Epithelial cell of prostate (primary cell): ENCODE measurements around the gene ZNF343.
"Not testable (repeated sequence)": the region's sequence is repeated elsewhere in the genome, so short reads cannot be mapped to it uniquely, and the experiment has no call there.

Experiments used
- DNase-seq: peaks from one replicate; pipeline ENCODE4 v3.0.0-alpha.2; 2011; ENCODE audit warnings: low read depth, low spot score
- H3K27ac ChIP-seq: fragments of 450-650 bp; 2 replicates; pipeline ENCODE4 v1.5.1; 2017; ENCODE audit warnings: mild to moderate bottlenecking

ZNF343 gene

DNA sequence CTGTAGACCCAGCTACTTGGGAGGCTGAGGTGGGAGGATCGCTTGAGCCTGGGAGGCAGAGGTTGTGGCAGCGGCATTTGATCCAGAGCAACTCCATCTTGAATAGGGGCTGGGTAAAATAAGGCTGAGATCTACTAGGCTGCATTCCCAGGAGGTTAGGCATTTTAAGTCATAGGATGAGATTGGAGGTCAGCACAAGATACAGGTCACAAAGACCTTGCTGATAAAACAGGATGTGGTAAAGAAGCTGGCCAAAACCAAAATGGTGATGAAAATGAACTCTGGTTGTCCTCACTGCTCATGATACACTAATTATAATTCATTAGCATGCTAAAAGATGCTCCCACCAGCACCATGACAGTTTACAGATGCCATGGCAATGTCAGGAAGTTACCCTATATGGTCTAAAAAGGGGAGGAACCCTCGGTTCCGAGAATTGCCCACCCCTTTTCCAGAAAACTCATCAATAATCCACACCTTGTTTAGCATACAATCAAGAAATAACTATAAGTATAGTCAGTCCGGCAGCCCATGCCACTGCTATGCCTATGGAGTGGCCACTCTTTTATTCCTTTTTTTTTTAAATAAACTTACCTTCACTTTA lies 14.2 kb upstream of the ZNF343 start:
- not testable (repeated sequence) for DNase-seq, H3K27ac ChIP-seq

GRCh38 chr20:2521369-2522305 lies 12.9 kb upstream of the ZNF343 start:
- DNase-seq, result no peak

DNA sequence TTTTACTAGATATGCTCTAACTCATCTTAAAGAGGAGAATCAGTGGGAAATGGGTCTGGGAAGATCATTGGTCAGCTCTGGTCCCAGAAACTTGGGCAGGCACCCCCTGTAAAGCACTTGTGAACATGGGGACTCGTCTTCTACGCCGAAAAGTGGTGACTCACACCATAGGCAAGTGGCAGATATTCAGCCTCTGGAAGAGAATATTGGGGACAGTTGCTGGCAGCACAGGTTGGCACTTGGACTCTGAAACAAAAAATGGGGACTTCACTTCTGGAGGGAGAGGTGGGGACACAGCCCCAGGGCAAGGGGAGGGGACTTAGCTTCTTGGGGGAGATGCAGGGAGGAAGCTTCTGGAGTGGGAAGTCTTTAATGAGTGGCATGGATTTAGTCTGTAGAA lies 11.9 kb upstream of the ZNF343 start:
- no peak overlapping the region for H3K27ac ChIP-seq
- DNase-seq, result no peak

More at GRCh38 chr20:2521369-2522305, 12.9 kb upstream of the ZNF343 start:
- H3K27ac ChIP-seq, result no peak overlapping the region

GRCh38 chr20:2519115-2519809 lies 10.5 kb upstream of the ZNF343 start:
- no peak overlapping the region for H3K27ac ChIP-seq
- DNase-seq, result no peak

DNA sequence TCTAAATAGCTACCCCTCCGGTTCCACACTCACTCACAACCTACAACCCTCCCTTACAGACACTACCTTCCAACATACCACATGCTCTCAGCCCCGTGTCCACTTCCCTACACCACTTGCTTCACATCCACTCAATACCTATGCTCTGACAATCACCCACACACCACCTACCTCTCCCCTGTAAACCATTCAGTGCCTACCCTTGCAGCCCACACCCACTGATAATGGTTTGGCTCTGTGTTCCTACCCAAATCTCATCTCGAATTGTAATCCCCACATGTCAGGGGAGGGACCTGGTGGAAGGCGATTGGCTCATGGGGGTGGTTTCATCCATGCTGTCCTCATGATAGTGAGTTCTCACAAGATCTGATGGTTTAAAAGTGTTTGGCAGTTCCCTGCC lies 9.8 kb upstream of the ZNF343 start:
- DNase-seq, result no peak
- H3K27ac ChIP-seq, result no peak overlapping the region

GRCh38 chr20:2518096-2518495 lies 9.4 kb upstream of the ZNF343 start:
- no peak overlapping the region for H3K27ac ChIP-seq
- DNase-seq, result no peak

GRCh38 chr20:2516399-2516798 lies 7.7 kb upstream of the ZNF343 start:
- no peak overlapping the region for H3K27ac ChIP-seq
- DNase-seq, result no peak

- no peak overlapping the region for H3K27ac ChIP-seq
- no peak for DNase-seq
Measured at GRCh38 chr20:2515203-2515602, 6.5 kb upstream of the ZNF343 start.

DNA sequence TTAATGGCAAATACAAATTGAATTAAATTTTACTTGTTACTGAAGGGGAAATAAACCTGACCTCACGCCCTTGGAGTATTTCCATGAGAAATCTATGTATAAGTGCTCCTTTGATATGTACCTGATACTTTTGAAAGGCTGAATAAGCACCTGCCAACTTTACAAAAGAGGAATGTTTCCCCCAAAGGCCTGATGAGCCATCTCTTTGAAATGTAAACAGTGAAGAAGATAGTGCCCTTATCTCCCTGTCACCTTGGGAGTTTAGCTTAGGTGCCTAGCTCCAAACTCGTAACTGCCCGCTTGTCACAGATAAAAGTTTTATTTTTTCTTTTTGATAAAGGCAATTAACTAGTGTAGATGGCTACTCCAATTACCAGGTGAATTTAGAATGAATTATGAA lies 1.1 kb upstream of the ZNF343 start:
- DNase-seq, result no peak
- H3K27ac ChIP-seq, result no peak overlapping the region

GRCh38 chr20:2509468-2509781 lies 710 bp upstream of the ZNF343 start:
- H3K27ac ChIP-seq, result peak overlapping the region; percentile 50
- DNase-seq, result no peak

- no peak for DNase-seq
- H3K27ac ChIP-seq, result peak overlapping the region; percentile 50
Measured at GRCh38 chr20:2507875-2508630, 662 bp downstream of the ZNF343 start.

GRCh38 chr20:2507464-2507863 lies 1.3 kb downstream of the ZNF343 start:
- no peak for DNase-seq
- peak overlapping the region; percentile 50 for H3K27ac ChIP-seq

- not testable (repeated sequence) for DNase-seq, H3K27ac ChIP-seq
Measured at GRCh38 chr20:2506426-2506825, 2.3 kb downstream of the ZNF343 start.

DNA sequence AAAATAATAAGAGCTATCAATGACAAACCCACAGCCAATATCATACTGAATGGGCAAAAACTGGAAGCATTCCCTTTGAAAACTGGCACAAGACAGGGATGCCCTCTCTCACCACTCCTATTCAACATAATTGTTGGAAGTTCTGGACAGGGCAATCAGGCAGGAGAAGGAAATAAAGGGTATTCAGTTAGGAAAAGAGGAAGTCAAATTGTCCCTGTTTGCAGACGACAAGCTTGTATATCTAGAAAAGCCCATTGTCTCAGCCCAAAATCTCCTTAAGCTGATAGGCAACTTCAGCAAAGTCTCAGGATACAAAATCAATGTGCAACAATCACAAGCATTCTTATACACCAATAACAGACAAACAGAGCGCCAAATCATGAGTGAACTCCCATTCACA lies 3.9 kb downstream of the ZNF343 start:
- DNase-seq, result not testable (repeated sequence)

DNA sequence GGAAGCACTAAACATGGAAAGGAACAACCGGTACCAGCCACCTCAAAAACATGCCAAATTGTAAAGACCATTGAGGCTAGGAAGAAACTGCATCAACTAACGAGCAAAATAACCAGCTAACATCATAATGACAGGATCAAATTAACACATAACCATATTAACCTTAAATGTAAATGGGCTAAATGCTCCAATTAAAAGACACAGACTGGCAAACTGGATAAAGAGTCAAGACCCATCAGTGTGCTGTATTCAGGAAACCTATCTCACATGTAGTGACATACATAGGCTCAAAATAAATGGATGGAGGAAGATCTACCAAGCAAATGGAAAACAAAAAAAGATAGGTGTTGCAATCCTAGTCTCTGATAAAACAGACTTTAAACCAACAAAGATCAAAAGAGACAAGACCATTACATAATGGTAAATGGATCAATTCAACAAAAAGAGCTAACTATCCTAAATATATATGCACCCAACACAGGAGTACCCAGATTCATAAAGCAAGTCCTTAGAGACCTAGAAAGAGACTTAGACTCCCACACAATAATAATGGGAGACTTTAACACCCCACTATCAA lies 5.8 kb downstream of the ZNF343 start:
- not testable (repeated sequence) for H3K27ac ChIP-seq, DNase-seq

More for the DNA sequence above, 3.9 kb downstream of the ZNF343 start:
- not testable (repeated sequence) for H3K27ac ChIP-seq

DNA sequence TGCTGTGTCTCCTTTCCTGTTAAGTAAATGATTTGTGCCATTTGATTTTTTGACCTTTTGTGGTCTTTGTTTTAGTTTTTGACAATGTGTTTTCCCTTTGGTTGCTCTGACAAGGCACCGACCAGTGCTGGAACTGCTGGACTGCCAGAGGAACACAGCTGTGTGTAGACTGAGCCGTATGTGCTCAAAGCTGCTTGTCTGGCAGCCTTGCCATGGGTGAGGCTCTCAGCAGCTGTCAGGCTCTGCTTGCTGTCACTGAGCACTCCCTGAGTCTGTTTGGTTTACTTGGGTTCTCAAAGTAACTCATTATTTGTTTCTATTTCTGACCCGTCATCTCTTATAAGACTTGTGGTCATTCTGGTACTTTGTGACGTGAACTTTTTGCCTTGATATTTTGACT lies 23.1 kb downstream of the ZNF343 start:
- H3K27ac ChIP-seq, result no peak overlapping the region
- DNase-seq, result no peak

DNA sequence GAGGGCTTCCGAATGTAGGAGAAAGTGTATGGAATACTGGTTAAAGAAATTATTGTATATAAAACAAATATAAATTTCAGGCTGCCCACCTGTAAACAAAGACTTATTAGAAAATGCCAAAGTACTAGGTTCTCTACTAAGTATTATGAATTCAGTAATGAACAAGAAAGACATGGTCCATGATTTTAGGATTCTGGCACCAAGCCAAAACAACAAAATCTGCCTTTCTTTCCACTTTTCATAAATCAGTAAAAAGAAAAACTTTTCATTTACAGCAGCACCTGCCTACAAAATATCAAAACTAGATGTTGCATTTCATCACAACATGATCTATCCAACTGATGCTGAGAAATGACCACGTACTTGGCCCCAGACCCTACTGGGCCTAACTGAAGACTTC lies 23.6 kb downstream of the ZNF343 start:
- DNase-seq, result no peak
- no peak overlapping the region for H3K27ac ChIP-seq

- DNase-seq, result no peak
- H3K27ac ChIP-seq, result no peak overlapping the region
Measured at GRCh38 chr20:2483504-2483903, 25.2 kb downstream of the ZNF343 start.

DNA sequence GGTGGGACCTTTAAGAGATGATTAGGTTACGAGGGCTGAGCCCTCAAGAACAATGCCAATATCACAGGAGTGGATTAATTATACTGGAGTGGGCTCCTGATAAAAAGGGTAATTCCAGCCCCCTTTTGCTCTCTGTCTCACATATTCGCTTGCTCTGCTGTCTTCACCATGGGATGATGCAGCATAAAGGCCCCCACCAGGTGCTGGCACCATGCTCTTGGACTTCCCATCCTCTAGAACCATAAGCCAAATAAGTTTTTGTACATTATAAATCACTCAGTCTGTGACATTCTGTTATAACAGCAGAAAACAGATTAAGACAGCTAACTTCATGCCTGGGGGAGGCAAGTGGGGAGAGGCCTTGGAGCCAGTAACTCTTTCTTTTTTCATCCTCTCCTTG lies 28.3 kb downstream of the ZNF343 start:
- no peak overlapping the region for H3K27ac ChIP-seq
- no peak for DNase-seq
